Heart left ventricle (tissue), 16 donors: Measurements from ENCODE around the gene TRMT1. TPM values are rescaled to one million over a fixed set of nuclear protein-coding genes. Genes with fewer than 3 reads are reported as not detected.

Experiments used
- ATAC-seq, 4 donors: fragments of 200-7000 bp; cut with Tn5 transposase; one replicate each; pipeline ENCODE4 v1.9.1; 2020 to 2022; ENCODE audit warnings: moderate library complexity in 4 of 4, mild to moderate bottlenecking in 3 of 4, moderate number of reproducible peaks in 1 of 4
- DNase-seq, 5 donors: peaks; one replicate each; pipeline ENCODE4 v3.0.0-alpha.2; 2020
- H3K27ac ChIP-seq, 12 donors: fragments of 200-600 bp; sonication (generic) in 4 of 12; one replicate each; pipeline versions ENCODE4 v1.5.0 to v1.8.0; 2016 to 2022; ENCODE audit warnings: mild to moderate bottlenecking in 2 of 12
- H3K27me3 ChIP-seq, 9 donors: fragments of 200-600 bp; sonication (generic) in 2 of 9; one replicate each; pipeline versions ENCODE4 v1.5.1 to v1.8.0; 2016 to 2022; ENCODE audit warnings: mild to moderate bottlenecking in 3 of 9
- H3K36me3 ChIP-seq, 9 donors: fragments of 200-600 bp; sonication (generic) in 2 of 9; one replicate each; pipeline versions ENCODE4 v1.5.0 to v1.8.0; 2018 to 2022; ENCODE audit warnings: mild to moderate bottlenecking in 2 of 9
- H3K4me1 ChIP-seq, 12 donors: fragments of 200-600 bp; sonication (generic) in 4 of 12; one replicate each; pipeline versions ENCODE4 v1.5.0 to v1.8.0; 2016 to 2022; ENCODE audit warnings: mild to moderate bottlenecking in 3 of 12
- H3K4me3 ChIP-seq, 12 donors: fragments of 200-600 bp; sonication (generic) in 4 of 12; one replicate each; pipeline versions ENCODE4 v1.5.0 to v1.8.0; 2017 to 2022; ENCODE audit warnings: mild to moderate bottlenecking in 9 of 12, moderate library complexity in 4 of 12
- H3K9me3 ChIP-seq, 12 donors: fragments of 200-600 bp; sonication (generic) in 4 of 12; one replicate each; pipeline versions ENCODE4 v1.5.0 to v1.8.0; 2016 to 2022; ENCODE audit warnings: mild to moderate bottlenecking in 1 of 12
- CTCF ChIP-seq, 12 donors: fragments of 200-600 bp; sonication (generic) in 4 of 12; IDR thresholded peaks; one replicate each; pipeline versions ENCODE4 v1.5.0 to v1.8.0; 2018 to 2022; ENCODE audit warnings: antibody characterized with exemption in 12 of 12, mild to moderate bottlenecking in 5 of 12
- POLR2A ChIP-seq, 2 donors: fragments of 450-650 bp; IDR thresholded peaks; one replicate each; pipeline ENCODE4 v1.6.1; 2017; ENCODE audit warnings: antibody characterized with exemption in 2 of 2, mild to moderate bottlenecking in 2 of 2, moderate library complexity in 2 of 2
- WGBS, 4 donors: extraction: QIAGEN DNeasy Blood & Tissue Kit in 2 of 4; methylation state at CpG; one replicate each; pipeline versions ENCODE4 v1.1.5 to v1.1.7; 2013 to 2018; 5-methylcytosine and 5-hydroxymethylcytosine counted together
- intact Hi-C, 10 donors: fragments of 100-400 bp; cut with DNase I; formaldehyde crosslinking; loops; one replicate each; pipeline versions ENCODE4 v1.11.1 to v1.14.2; 2022
- polyA plus RNA-seq, 2 donors: library from polyadenylated mRNA; stranded (reverse); fragments of 200-250 nt; gene quantifications; one replicate each; pipeline ENCODE4 v1.2.3, GENCODE V29; 2013
- total RNA-seq, 9 donors: library from RNA; depleted of rRNA in 2 of 9; stranded (reverse); fragments of >200 nt in 2 of 9; fragmentation: NEBNext Ultra II Directional in 3 of 9; extraction: Animal tissue kit (Norgen Biotek cat#: 25700) in 3 of 9; gene quantifications; one replicate each; pipeline versions ENCODE4 v1.1.0 to v1.2.4, GENCODE V29; 2016 to 2023
- donor health status: ischemic (EF 13 %, LVEDD 7.1; RV severe dilation, severe dysfunction).
- donor health status: healthy with polysubstance abuse.
- donor health status: DM: no; HTN: yes; CAD: no.
- donor health status: DM: no; HTN: no; CAD: no.
- donor health status: ischemic (EF 25% LVEDD 6.9; RV normal size, moderate dysfunction).
- donor health status: ischemic (EF 25% LVEDD 5.7; RV mildly dilated, moderate dysfunction).
- donor health status: healthy.
- donor health status: DM: yes; HTN: yes; CAD: no.
- donor health status: ischemic (EF 35%, LVEDD 5.7; RV mildly dilated, moderate dysfunction).
- donor health status: nonischemic (EF 11% LVEDD 7.7; RV severe dilation, severe dysfunction).
- donor health status: DM: yes; HTN: yes; CAD: no.
- donor health status: PGD.
- donor health status: ischemic (EF 29% LVEDD 5.4; RV normal size, mild dysfunction).
- donor health status: nonischemic (EF 23%, LVEDD 6.1; RV moderate dilation, normal function).

The TRMT1 gene
- total and polyA plus RNA-seq, 11 donors = 15.1 to 32.4 (median 19.1) TPM

- H3K27ac ChIP-seq = peak overlapping the region; percentile 61 to 94 (median 80)
- peak in 1 of 4 donors; percentile 7 for ATAC-seq
- TF ChIP-seq POLR2A (IDR thresholded peaks at IDR 0.05) = no peak
- no peak for TF ChIP-seq CTCF (IDR thresholded peaks at IDR 0.05)
- no peak overlapping the region for H3K4me3 ChIP-seq
- 54 to 77% (median 64%) methylated on average over 10 to 14 of the region's 14 CpGs for WGBS, 4 donors
- H3K27me3 ChIP-seq = peaks cover 0 to 4% (median 0%) of the 10 kb centered on the region in 9 donors
- DNase-seq = no peak
- H3K4me1 ChIP-seq = peaks cover 0 to 90% (median 71%) of the 10 kb centered on the region in 12 donors
- no peaks in the 10 kb centered on the region for H3K9me3 ChIP-seq
- H3K36me3 ChIP-seq = peaks cover 0 to 32% (median 18%) of the 10 kb centered on the region in 9 donors
- intact Hi-C loops = loop anchor here (1.0 to 10.0 kb wide), 8 partner anchors 30 to 208 kb away; partner anchors contain the start of genes DNASE2 (in 1 of the 10) and KLF1 (in 1 of the 10)
Measured at GRCh38 chr19:13092606-13093235, 23.8 kb downstream of the TRMT1 start.

GRCh38 chr19:13092158-13092543, 24.4 kb downstream of the TRMT1 start:
- Histone ChIP-seq H3K4me1 (peaks cover 0 to 84% (median 65%) of the 10 kb centered on the region in 12 donors), H3K27ac (peak overlapping the region; percentile 61 to 94 (median 80)), H3K36me3 (peaks cover 0 to 38% (median 21%) of the 10 kb centered on the region in 9 donors), H3K27me3 (no peaks in the 10 kb centered on the region), H3K4me3 (peak overlapping the region in 1 of 12 donors; percentile 16), H3K9me3 (no peaks in the 10 kb centered on the region)
- ATAC-seq (no peak), DNase-seq (no peak)
- intact Hi-C loops = loop anchor here in 9 of 10 donors (2.0 to 10.0 kb wide), 7 partner anchors 29 to 207 kb away; partner anchors contain the start of genes DNASE2 (in 1 of the 9) and KLF1 (in 1 of the 9)
- WGBS, 4 donors = 76 to 81% (median 80%) methylated on average over 2 of the region's 2 CpGs
- no peak for TF ChIP-seq CTCF (IDR thresholded peaks at IDR 0.05)
- no peak for TF ChIP-seq POLR2A (IDR thresholded peaks at IDR 0.05)

GRCh38 chr19:13091400-13092157, 25.0 kb downstream of the TRMT1 start:
- TF ChIP-seq CTCF (IDR thresholded peaks at IDR 0.05) (peak in 2 of 12 donors; percentile 9 to 25), POLR2A (IDR thresholded peaks at IDR 0.05) (no peak)
- H3K36me3 ChIP-seq = peaks cover 0 to 44% (median 25%) of the 10 kb centered on the region in 9 donors
- H3K4me1 ChIP-seq = peaks cover 0 to 79% (median 60%) of the 10 kb centered on the region in 12 donors
- peak overlapping the region; percentile 61 to 94 (median 80) for H3K27ac ChIP-seq
- ATAC-seq = peak; percentile 43 to 67 (median 55)
- WGBS, 4 donors = 67 to 74% (median 68%) methylated on average over 25 of the region's 25 CpGs
- peak overlapping the region in 1 of 12 donors; percentile 16 for H3K4me3 ChIP-seq
- DNase-seq = peak in 4 of 5 donors; percentile 64 to 74 (median 70)
- no peaks in the 10 kb centered on the region for H3K9me3 ChIP-seq
- H3K27me3 ChIP-seq = no peaks in the 10 kb centered on the region
- intact Hi-C loops = loop anchor here in 9 of 10 donors (1.0 to 10.0 kb wide), 8 partner anchors 29 to 207 kb away; partner anchors contain the start of genes DNASE2 (in 1 of the 9) and KLF1 (in 1 of the 9)
